HCT116 (cell line): ENCODE measurements around the gene POMGNT1.

Experiments
- CEBPB ChIP-seq: IDR thresholded peaks from 2 replicates; pipeline ENCODE4 v1.6.1; 2012; ENCODE audit warnings: low read depth
- EZH2 ChIP-seq: fragments of 200-600 bp; sonication (generic); IDR thresholded peaks from 2 replicates; pipeline ENCODE4 v1.6.1; 2017; ENCODE audit warnings: antibody characterized with exemption, mixed run types
- MAX ChIP-seq: IDR thresholded peaks from 2 replicates; pipeline ENCODE4 v1.6.1; 2012
- POLR2A ChIP-seq: IDR thresholded peaks from 2 replicates; pipeline ENCODE4 v1.7.0; 2011; ENCODE audit warnings: borderline replicate concordance; ENCODE audit not compliant: insufficient read depth, insufficient read length; ENCODE audit errors: extremely low read depth
- POLR2AphosphoS5 ChIP-seq: IDR thresholded peaks from 2 replicates; pipeline ENCODE4 v1.6.1; 2011; ENCODE audit warnings: mild to moderate bottlenecking, low read depth, low read length, moderate library complexity
- RAD21 ChIP-seq: IDR thresholded peaks from 2 replicates; pipeline ENCODE4 v1.6.1; 2012; ENCODE audit warnings: low read depth, mild to moderate bottlenecking
- SIN3A ChIP-seq: IDR thresholded peaks from 2 replicates; pipeline ENCODE4 v1.6.1; 2012; ENCODE audit warnings: low read depth
- TF ChIP-seq, protein P1 (sequence below), 3 experiments: fragments of 200-600 bp in 1 of 3; sonication (generic) in 1 of 3; IDR thresholded peaks in 2 of 3; conservative IDR thresholded peaks in 1 of 3; 2 replicates each; pipeline ENCODE4 v1.5.1; 2012 to 2017; ENCODE audit warnings: low read depth in 2 of 3, low read length in 2 of 3, antibody characterized with exemption in 1 of 3, borderline replicate concordance in 1 of 3, control low read depth in 1 of 3, mild to moderate bottlenecking in 1 of 3, mixed read lengths in 1 of 3, mixed run types in 1 of 3, moderate library complexity in 1 of 3; ENCODE audit not compliant: insufficient read depth in 1 of 3

- no peak for TF ChIP-seq POLR2A
- TF ChIP-seq, protein P1, sequence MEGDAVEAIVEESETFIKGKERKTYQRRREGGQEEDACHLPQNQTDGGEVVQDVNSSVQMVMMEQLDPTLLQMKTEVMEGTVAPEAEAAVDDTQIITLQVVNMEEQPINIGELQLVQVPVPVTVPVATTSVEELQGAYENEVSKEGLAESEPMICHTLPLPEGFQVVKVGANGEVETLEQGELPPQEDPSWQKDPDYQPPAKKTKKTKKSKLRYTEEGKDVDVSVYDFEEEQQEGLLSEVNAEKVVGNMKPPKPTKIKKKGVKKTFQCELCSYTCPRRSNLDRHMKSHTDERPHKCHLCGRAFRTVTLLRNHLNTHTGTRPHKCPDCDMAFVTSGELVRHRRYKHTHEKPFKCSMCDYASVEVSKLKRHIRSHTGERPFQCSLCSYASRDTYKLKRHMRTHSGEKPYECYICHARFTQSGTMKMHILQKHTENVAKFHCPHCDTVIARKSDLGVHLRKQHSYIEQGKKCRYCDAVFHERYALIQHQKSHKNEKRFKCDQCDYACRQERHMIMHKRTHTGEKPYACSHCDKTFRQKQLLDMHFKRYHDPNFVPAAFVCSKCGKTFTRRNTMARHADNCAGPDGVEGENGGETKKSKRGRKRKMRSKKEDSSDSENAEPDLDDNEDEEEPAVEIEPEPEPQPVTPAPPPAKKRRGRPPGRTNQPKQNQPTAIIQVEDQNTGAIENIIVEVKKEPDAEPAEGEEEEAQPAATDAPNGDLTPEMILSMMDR (IDR thresholded peaks at IDR 0.05 in 2 of 3, conservative IDR thresholded peaks at IDR 0.05 in 1 of 3; ENCODE audit: borderline replicate concordance in 1 of 3, insufficient read depth in 1 of 3, low read depth in 2 of 3, low read length in 2 of 3), result no peak
- no peak for TF ChIP-seq SIN3A
- TF ChIP-seq EZH2, result no peak
- TF ChIP-seq CEBPB, result no peak
- TF ChIP-seq MAX, result no peak
- TF ChIP-seq POLR2AphosphoS5, result no peak
- no peak for TF ChIP-seq RAD21
Observed at GRCh38 chr1:46152016-46152415, 46.2 kb downstream of the POMGNT1 start.
